T follicular helper cell (primary cell): ENCODE measurements around the gene BAZ2A.

Experiments
- DNase-seq: peaks from one replicate; pipeline ENCODE4 v3.0.0-alpha.2; 2020; ENCODE audit warnings: low read depth

The BAZ2A gene

DNA sequence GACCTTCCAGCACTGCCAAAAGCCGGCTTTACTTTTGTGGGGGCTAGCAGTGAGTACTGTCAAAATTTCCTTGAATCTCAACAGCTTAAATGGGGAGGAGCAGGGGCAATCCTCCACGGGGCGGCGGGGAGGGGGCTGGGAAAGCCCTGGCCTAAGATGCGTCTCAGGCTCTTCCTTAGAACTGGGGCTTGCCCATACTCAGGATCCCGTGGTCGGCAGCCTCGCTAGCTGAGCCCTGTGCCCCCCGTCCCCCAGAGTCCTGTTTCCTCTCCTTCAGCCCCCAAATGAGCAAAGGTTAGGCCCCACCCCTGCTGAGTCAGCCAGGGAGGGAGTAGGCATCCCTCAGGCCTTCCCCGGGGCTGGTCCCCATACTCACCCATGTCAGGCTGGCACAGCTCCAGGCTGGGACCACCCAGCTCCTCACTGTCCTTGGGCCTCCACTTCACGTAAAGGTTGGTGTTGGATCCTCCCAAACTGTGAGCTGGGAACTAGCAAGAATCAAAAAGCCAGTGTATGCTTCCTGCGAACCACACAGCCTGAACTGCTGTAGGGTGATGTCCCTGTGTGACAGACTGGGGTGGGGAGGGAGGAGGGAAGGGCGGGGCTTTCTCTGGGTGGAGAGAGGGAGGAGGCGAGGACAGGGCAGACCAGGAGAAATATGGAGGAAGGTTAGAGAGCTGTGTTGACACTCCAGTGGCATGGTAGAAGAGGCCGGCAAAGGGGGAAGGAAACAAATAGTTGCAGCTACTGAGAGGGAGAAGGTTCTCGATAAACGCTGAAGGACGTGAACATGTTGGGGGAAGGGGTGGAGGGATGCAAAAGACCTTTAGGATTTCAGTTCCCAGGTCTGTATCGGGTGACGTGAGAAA is 5.9 kb upstream of the BAZ2A start:
- peak; percentile 77 for DNase-seq

DNA sequence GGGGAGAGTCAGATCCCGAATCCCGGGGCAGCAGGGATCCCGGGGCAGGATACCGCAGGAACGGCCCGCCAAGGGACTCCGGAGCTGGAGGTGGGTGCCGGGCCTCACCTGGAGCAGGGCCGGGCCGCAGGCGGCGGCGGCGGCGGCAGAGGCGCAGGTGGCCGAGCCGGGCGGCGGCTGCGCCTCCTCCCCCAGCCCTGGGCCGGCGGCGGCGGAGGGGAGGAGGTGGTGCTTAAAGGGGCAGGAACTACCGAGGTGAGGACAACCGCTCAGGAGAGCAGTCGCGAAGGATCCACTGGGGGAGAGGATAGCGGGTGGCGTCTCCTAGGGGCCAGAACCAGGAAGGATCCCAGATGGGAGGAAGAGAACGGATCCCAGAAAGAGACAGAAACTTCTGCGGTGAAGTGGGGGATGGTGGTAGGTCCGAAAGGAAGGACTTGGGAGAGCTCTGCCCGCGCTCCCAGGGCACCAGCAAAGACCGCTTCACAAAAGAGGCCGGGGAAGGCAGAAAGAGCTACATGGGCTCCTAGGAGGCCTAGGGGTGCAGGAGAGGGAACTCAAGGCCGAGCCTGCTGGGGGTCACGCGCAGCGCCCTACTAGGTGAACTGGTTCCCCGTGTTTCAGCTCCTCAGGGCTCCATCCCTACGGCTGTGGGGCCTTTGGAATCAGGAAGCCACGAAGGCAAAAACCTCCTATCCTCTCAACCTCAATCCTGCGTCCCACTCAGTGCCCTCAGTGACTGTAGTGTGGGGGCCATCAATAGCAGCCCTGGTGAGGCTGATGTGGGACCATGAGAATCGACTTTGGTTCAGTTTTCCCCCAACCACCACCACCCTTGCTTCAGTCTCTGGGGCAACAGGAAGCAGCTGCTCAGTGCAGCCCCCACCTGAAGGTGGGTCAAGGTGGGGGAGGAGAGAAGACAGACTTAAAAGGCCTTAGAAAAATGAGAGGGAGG is 5.0 kb upstream of the BAZ2A start:
- peak; percentile 48 for DNase-seq

DNA sequence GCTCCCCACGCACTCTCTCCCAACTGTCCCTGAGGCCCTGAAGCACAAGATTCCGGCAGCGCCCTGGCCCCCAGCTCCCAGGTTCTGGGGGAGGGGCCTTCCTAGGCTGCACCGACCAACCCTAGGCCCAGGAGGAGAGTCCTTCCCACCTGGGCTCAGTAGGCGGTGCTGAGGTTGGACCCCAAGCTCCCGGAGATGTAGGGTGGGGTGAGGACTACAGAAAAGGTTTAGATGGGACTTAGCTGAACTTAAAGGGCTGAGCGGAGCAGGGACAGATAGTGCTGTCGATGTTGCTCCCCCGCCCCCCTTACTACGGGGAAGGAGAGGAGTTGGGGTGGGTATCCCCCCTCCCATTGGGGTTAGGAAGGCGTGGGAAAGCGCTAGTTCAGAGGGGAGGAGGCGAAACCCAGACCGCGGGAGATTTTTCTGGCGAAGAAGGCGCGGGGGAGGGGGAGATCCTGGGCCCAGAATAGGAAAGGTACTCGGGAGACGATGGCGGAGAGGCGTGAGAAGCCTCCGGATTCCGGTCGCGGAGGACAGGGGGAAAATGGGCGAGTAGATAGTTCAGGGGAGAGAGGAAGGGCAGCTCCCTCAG is 4.2 kb upstream of the BAZ2A start:
- no peak for DNase-seq

DNA sequence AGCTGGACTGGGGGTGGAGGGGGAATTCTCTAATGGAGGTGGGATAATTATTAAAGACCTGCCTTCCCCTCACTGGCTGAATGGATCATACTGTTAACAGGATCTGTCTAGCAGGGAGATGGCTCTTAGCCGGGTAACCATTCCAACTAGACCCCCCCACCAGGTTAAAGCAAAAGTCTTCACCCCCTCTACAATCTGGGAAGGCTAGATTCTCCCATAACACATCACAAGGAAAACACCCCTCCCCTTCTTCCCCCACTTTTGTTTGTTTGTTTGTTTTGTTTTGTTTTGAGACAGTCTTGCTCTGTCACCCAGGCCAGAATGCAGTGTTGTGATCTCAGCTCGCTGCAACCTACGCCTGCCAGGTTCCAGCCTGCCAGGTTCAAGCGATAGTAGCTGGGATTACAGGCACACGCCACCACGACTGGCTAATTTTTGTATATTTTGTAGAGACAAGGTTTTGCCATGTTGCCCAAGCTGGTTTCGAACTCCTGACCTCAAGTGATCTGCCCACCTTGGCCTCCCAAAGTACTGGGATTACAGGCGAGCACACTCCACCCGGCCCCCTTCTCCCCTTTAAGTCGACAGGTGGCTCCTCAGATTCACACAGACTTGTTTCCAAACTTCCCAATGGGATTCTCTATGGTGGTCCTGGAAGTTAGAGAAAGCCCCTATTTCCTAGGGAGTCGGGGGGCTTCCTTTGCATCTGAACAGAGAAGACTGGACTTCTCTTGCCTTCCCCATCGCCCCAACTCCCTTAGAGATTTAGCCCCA is 3.5 kb upstream of the BAZ2A start:
- DNase-seq = no peak

DNA sequence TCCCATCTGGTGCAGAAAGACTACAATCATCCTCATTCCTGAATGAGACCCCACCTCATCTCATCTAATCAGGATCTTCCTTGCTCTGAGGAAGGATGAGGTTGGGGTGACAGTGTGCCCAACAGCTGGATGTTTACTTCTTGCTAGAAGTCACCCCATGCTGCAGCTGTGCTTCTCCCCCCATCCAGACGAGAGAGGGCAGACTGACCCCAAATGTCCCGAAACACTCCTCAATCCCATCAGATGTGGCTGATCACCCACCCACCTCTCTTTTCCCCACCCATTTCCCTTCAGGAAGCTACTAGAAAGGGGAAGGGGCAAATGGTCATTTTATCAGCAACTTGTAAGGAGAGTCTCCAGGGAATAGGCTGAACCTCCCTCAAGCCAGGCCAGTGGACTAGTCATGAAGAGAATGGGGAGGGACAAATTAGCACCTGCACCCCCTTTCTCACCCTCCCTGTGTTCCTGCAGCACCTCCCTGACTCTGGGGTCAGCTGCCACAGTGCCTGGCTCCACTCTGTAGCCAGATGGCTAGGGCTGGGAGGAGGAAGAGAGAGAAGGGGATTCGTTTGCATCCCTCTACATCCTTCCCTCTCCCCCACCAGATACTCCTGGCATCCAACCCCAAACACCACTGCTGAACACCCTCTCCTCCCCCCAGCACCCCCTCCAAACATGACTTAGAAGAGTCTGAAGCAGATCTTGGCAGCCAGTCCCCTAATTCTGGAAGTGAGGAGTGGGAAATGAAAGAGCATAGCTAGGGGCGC is 2.8 kb upstream of the BAZ2A start:
- no peak for DNase-seq

DNA sequence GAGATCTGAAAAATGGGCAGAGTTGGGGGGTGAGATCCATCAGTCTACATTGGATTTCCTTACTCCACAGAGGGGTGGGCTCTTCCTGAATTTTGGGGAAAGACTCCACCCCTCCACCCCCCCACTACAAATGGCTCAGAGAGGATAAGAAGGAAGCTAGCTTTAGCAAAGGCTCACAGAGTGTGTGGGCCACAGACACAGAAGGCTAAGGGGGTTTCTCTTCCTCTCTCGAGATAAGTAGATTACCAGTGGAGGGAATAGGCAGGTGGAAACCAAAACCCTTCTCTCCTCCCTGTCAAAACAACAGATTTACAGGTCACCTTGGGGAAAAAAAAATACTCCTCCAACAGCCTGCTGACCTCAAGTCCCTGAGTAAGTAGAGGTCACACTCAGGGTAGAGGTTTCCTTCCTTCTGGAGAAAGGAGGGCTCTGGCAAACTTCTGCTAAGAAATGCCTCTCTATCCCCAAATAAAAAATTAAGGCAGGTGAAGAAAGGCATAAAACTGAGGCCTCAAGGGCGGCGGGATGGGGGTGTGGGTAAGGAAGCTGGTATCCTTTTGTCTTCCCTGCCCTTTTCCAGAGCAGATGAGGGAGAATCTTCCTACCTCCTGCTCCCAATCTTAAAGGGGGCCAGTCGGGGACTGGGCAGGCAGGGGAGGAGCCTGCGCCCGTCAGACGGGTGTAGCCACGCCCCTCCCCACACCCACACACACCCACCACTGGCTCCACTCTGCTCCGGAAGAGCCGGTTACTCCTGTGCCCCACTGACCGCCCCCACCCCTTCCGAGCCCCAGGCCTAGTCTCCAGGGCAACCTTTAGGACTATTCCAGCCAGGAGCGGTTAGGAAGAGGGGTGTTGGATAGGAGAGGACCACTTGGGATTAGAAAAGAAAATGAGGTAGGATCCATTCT is 1.9 kb upstream of the BAZ2A start:
- no peak for DNase-seq

DNA sequence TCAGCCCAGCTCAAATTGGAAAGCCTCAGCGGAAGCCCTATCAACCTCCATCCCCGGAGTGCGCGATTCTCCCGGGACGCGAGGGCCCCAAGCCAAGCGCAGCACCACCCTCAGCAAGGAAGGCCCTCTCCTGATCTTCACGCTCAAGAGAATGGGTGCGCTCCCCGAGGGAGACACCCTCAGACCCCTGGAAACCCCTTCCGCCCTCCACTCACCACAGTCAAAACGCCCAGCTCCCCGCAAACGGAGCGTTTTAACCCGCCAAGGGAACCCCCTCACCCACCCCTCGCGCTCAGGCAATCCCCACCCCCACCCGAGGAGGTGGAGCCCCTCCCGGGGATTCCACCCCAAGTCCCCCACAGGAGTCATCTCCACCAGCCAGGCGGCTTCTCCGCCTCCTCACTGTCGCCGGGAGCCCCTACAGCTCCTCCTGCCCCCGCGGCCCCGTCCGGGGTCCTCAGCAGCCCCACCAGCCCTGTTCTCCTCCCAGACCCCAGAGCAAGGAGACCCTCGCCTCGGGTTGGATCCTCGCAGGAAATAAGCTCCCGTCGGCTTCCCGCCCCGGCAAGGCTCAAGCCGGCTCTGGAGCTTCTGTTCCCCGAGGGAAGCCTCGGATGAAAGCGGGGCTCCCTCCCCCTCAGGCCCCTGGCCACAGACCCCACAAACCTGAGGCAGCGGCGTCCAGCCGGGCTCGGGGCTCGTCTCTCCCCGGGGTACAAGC is 507 bp downstream of the BAZ2A start:
- no peak for DNase-seq

DNA sequence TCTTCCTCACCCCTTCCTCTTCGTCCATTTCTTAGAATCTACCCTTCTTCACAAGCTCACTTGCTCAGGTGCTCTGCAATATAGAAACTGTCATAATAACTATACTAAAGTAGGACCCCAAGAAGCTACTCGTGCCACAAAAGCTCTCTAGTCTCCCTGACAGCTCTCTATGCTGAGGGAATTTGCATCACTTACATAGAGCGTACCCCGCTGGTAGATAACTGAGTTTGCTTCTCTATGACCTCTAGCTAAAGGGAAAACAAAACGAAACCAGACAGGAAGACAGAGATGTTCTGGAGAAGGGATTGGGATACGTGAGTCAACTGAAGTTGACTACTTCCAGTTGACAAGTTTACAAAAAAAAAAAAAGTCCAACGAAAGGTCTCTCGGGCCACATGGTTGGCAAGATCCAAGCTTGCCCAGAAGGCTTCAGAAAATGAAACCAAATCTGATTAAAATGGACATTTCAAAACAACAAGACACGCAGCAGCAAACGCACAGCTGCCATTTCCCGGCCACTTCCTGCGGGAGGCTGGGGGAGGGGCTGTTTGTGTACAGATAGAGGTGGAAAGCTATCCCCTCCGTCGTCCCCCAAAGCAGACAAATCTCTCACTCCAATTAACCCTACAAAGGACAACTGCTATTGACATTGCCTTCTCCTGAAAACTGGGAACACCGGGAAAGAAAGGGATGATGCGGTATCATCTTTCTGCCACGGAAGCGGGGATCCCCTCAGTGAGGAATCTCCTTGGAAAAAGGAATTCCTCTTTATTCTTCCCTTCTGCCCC is 1.3 kb downstream of the BAZ2A start:
- peak; percentile 55 for DNase-seq

DNA sequence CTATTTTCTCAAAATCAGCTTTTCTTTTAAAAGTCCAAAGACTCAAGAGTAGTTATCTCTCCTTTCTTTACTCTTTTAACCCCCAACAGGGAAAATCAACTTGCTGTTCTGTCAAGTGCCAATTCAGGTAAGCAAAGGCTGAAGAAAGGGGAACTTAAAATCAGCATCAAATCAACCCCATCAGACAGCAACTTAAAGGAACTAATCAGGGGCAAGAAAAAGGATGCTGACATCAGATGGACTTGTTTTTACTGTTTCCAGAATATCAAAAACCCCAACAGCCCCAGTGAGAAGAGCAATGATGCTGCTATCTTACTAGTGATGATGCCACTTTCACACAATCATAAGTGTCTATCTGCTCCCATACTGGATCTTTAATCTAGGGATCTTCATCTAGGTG is 3.4 kb downstream of the BAZ2A start:
- no peak for DNase-seq

DNA sequence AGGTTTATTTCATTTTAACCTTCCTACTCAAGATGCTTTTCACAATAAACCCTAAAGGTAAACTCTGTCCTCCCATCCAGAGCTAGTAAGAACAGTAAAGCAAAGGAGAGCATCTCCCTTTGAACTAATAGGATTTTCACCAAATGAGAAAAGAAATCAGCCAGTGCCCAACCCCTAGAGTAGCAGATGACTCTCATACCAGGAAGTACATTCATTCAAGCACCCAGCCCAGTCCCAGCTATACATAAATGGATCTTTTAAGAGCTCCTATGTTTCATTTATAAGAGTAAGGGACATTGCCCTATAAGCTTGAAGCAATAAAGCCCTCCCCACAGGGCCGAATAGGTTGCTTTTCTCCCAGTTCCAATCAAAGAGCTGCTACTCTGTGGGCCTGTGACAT is 7.6 kb downstream of the BAZ2A start:
- DNase-seq = no peak

DNA sequence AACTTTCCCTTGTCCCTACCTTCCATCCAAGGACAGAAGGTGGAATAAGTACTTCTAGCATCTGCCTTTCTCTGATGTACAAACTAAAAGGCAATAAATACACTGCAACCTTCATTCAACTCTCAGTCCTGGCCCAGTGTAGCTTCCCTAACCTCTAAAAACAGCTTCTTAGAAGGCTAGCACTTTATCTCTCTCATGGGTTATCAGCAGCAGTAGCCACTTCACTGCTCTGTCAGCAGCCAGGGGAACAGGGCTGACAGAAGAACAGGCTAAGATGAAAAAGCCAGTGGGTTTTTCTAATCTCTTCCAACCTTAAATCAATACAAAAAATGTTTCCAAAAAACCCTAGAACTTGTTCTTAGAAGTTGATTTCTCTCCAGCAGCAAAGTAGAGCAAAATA is 13.2 kb downstream of the BAZ2A start:
- no peak for DNase-seq

DNA sequence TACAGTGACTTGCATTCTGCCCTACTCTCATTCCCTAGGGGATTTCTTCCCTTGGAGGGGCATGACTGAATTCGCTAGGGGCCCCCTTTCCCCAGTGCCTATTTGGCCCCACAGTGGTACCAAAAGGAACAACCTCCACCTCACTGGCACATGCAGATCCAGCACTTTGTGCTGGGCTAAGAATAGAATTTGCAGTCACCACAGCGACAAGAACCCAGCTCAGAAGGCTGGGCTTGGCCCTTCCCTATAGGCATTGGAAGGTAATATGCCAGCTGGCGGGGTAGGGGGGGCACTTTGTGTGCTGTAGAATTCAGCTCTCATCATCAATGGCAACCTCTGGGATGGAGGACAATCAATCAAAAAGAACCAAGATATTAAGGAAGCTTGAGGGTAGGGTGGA is 13.9 kb downstream of the BAZ2A start:
- no peak for DNase-seq

DNA sequence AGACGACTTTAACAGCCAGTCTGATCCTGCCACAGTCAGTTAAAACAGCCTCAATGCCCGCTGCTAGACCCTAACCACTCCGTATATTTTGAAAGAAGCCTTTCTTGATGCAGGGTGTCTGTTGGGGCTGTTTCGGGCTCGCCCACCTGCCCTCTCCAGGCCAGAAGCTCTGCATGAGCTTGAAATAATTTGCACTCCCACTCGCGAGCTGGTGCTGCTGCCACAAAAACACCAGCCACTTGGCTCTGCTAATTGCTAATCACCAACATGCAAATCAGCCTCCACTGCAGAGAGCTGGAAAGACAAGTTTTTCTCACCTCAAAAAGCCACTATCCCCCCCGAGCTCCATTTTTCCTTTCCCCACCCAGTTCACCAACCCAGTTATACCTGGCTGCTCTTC is 15.5 kb downstream of the BAZ2A start:
- no peak for DNase-seq

DNA sequence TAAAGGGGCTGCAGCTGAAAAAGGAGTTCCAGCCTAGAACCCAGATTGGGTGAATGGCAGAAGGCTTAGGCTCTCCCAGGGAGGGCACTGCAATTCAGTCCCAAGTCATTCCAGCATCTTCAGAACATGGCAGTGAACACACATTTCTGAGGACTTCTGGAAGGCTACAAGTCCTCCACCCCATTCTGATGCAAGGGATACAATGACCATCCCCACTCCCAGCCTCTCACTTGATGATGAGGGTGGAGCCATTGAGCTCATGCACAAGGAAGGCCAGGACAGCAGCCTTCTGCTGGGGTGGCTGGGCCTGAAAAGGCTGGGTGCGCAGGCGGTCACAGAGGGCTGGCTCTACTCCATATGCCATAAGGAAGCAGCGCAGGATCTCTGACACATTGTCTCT is 25.8 kb downstream of the BAZ2A start:
- no peak for DNase-seq

DNA sequence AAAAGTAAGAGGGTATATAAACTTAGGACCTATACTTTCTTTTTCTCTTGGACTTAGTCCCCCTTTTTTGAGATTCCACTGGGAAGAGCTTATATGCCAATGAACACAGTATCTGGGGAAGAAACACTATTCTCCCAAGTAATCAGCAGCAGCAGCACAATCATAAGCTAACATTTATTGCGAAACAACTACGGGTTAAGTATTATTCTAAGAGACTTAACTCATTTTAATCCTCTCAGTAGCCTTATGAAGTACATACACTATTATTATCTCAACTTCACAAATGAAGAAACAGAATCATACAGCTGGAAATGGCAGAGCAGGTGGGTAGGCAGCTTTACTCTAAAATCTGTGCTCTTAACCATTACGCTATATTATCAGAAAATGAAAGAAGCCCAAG is 27.9 kb downstream of the BAZ2A start:
- DNase-seq = no peak

DNA sequence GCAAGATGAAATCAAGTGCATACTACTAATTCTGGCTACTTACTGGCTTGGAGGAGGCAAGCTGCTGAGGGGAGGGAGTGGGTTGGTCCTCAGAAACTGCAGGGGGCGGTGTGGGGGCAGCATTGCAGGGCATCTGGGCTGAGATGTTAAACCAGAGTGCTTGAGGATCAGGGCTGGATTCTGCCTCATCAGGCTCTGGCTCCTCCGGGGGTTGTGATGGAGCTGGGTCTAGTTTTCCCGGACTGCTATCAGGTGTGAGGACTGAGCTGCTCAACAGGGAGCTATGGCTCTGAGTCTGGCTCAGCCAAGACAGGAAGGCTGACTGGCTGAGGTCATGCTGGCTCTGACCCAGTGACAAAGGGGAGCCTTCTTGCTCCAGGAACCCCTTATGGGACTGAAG is 28.6 kb downstream of the BAZ2A start:
- peak; percentile 14 for DNase-seq

DNA sequence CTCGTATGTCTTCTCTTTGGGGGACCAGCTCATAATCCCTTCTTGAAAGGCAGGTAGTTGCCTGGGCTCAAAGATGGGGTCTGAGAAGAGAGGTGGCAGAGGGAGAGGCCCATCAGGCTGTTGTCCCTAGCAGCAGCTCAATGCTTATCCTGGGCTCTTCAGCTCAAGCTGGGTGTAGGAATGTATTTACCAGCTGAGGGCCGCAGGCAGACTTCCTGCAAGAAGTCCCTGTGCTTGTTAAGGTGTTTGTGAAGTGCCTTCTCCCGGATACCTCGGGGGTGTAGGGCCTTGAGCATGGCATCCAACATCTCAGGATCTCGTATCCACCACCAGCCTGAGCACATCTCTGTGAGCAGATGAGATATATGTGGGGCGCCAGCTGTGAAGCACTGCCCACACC is 29.4 kb downstream of the BAZ2A start:
- no peak for DNase-seq

DNA sequence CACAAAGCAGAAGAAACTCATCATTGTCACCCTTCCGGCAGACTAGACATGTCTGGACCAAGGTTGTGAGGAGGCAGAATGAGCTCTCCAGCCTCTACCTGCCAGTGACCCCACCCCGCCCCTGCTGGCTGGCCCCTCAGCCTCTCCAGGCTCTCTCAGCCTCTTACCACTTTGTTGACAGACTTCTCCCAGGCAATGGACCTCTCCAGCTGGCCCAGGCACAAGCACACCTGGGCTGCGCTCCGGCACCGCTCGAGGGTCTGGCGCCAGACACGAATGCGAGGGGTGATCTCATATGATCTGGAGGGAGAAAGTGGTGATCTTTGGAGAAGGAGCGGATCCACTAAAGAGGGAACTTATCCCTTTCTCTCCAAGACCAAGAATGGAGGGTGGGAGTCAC is 30.3 kb downstream of the BAZ2A start:
- DNase-seq = no peak

DNA sequence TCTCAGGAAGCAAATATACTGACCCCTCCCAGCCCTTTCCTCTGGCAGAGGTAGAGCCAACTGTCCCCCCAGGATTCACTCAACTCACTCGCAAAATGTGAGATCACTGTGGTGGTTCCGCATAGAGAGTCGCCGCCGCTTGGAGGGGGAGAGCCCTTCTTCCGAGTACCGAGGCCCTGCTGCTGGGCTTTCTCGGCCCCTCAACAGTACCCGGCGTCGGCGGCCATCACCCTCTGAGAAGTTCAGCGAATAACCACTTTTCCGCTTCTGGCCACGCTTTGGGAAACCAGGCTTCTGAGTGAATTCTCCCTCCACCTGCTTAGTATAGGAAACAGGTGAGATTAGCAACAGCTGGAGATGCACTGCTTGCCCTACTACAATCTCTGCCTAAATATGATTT is 31.1 kb downstream of the BAZ2A start:
- no peak for DNase-seq
